Right atrium auricular region (tissue), 2 donors: ENCODE results near the gene DPAGT1. TPM values are rescaled to one million over a fixed set of nuclear protein-coding genes. Genes with fewer than 3 reads are reported as not detected.

Source experiments
- DNase-seq: peaks from one replicate; pipeline ENCODE4 v3.0.0-alpha.2; 2019; ENCODE audit warnings: low spot score
- H3K27ac ChIP-seq, 2 donors: fragments of 200-600 bp; sonication (generic); 1 replicate in 1 of 2; 2 replicates in 1 of 2; pipeline ENCODE4 v1.5.1; 2016 to 2019
- H3K27me3 ChIP-seq, 2 donors: fragments of 200-600 bp; sonication (generic); one replicate each; pipeline versions ENCODE4 v1.5.1 to v1.6.0; 2017 to 2019
- H3K36me3 ChIP-seq: fragments of 200-600 bp; sonication (generic); one replicate; pipeline ENCODE4 v1.5.1; 2016
- H3K4me1 ChIP-seq, 2 donors: fragments of 200-600 bp; sonication (generic); one replicate each; pipeline versions ENCODE4 v1.5.1 to v1.6.0; 2017 to 2019
- H3K4me3 ChIP-seq, 2 donors: fragments of 200-600 bp; sonication (generic); 1 replicate in 1 of 2; 2 replicates in 1 of 2; pipeline ENCODE4 v1.5.1; 2017 to 2019; ENCODE audit warnings: mild to moderate bottlenecking in 1 of 2, moderate library complexity in 1 of 2
- H3K9me3 ChIP-seq, 2 donors: fragments of 200-600 bp; sonication (generic); one replicate each; pipeline ENCODE4 v1.5.1; 2019
- total RNA-seq, 2 donors: library from RNA; depleted of rRNA; stranded (reverse); fragments of >200 nt; gene quantifications; one replicate each; pipeline ENCODE4 v1.1.0, GENCODE V29; 2016
- TF ChIP-seq, protein P1 (sequence below), 2 donors: fragments of 200-600 bp; sonication (generic); IDR thresholded peaks; one replicate each; pipeline ENCODE4 v1.5.1; 2019; ENCODE audit warnings: antibody characterized with exemption in 2 of 2

Gene DPAGT1
- total RNA-seq, 2 donors from 2014 or later, result 15.8 to 18.6 TPM

DNA sequence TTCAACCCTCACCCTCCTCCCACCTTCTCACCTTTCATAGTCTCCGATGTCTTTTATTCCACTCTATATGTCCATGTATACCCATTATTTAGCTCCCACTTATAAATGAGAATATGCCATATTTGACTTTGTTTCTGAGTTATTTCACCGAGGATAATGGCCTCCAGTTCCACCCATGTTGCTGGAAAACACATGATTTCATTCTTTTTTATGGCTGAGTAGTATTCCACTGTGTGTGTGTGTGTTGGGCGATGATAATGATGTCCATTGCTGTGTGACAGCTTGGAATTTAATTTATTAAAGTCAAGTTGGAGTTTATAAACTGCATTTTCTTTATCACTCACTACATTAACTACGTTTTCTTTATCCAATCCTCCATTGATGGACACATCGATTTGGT lies 16.6 kb upstream of the DPAGT1 start:
- Histone ChIP-seq H3K4me1 (peaks cover 0 to 14% of the 10 kb centered on the region in 2 donors), H3K27ac (no peak overlapping the region), H3K36me3 (peaks cover 11% of the 10 kb centered on the region), H3K9me3 (no peaks in the 10 kb centered on the region), H3K27me3 (no peaks in the 10 kb centered on the region), H3K4me3 (no peak overlapping the region)
- no peak for DNase-seq
- TF ChIP-seq, protein P1, sequence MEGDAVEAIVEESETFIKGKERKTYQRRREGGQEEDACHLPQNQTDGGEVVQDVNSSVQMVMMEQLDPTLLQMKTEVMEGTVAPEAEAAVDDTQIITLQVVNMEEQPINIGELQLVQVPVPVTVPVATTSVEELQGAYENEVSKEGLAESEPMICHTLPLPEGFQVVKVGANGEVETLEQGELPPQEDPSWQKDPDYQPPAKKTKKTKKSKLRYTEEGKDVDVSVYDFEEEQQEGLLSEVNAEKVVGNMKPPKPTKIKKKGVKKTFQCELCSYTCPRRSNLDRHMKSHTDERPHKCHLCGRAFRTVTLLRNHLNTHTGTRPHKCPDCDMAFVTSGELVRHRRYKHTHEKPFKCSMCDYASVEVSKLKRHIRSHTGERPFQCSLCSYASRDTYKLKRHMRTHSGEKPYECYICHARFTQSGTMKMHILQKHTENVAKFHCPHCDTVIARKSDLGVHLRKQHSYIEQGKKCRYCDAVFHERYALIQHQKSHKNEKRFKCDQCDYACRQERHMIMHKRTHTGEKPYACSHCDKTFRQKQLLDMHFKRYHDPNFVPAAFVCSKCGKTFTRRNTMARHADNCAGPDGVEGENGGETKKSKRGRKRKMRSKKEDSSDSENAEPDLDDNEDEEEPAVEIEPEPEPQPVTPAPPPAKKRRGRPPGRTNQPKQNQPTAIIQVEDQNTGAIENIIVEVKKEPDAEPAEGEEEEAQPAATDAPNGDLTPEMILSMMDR (IDR thresholded peaks at IDR 0.05), result no peak

DNA sequence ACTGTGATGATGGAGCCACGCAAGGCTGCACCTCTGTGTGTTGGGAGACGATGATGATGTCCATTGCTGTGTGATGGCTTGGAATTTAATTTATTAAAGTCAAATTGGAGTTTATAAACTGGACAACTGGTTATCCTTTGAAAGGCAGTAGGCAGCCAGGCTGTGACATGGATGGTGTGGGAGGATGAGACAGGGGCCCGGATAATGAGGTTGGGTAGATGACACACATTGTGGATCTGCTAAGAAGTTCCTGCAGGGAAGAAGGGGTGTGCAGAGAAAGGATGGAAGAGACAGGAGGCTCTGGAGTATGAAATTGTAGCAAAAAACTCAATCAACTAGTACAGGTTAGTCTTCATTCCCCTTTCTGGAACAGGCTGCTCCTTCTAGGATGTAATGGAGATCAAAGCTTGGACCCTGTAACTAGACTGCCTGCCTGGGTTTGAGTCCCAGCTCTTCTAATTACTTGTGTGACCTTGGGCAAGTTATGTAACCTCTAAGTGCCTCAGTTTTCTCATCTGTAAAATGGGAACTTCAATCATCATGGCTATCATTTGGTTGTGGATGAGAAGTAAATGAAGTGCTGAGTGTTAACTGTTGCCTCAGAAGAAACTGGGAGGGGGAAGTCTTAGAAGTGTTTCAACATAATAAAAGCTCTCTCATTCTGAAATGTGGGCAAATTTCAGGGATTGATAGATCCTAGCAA lies 15.5 kb upstream of the DPAGT1 start:
- H3K27me3 ChIP-seq, result no peaks in the 10 kb centered on the region
- DNase-seq, result no peak
- TF ChIP-seq, protein P1 (IDR thresholded peaks at IDR 0.05), result no peak
- no peak overlapping the region for H3K27ac ChIP-seq
- no peak overlapping the region for H3K4me3 ChIP-seq
- H3K36me3 ChIP-seq, result peaks cover 20% of the 10 kb centered on the region
- H3K4me1 ChIP-seq, result peaks cover 0 to 8% of the 10 kb centered on the region in 2 donors
- H3K9me3 ChIP-seq, result no peaks in the 10 kb centered on the region

DNA sequence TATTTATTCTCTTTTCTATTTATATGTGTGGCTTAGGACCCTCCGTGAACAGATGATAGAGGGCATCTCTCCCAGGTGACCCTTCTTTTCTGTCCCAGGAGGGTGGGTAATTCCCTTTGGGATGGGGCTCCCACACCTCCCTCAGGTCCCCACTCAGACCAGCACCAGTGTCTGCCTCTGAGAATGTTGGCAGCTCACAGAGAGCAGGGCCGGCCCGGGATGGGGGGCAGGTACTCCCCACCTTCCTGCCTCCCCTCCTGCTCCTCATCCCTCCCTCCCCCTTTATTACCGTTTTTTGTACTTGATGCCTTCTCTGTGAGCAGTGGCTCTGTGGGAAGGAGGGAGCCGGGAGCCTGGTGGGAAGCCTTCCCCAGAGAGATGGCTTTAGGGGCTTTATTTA lies 14.9 kb upstream of the DPAGT1 start:
- DNase-seq, result no peak
- peaks cover 25% of the 10 kb centered on the region for H3K36me3 ChIP-seq
- peaks cover 0 to 5% of the 10 kb centered on the region in 2 donors for H3K4me1 ChIP-seq
- no peak overlapping the region for H3K4me3 ChIP-seq
- no peaks in the 10 kb centered on the region for H3K27me3 ChIP-seq
- no peaks in the 10 kb centered on the region for H3K9me3 ChIP-seq
- no peak overlapping the region for H3K27ac ChIP-seq
- TF ChIP-seq, protein P1 (IDR thresholded peaks at IDR 0.05), result no peak

DNA sequence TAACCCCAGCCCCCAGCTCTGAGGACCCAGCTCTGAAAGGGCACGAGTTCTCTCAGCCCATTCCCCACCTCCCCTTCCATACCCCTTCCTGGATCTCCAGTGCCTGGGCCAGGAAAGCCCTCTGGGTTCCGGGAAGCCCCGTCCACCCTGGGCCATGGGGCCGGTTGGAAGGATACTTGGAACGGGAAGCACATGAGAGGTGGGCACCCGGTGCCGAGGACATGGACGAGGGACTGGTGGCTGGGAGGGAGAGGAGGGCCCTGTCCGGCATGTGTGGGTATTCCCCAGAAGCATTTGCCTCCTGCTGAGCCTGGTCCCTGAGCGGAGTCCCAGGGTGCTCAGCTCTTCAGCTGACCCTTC lies 14.6 kb upstream of the DPAGT1 start:
- TF ChIP-seq, protein P1 (IDR thresholded peaks at IDR 0.05), result no peak
- no peaks in the 10 kb centered on the region for H3K27me3 ChIP-seq
- peaks cover 0 to 5% of the 10 kb centered on the region in 2 donors for H3K4me1 ChIP-seq
- no peak overlapping the region for H3K27ac ChIP-seq
- H3K4me3 ChIP-seq, result no peak overlapping the region
- no peaks in the 10 kb centered on the region for H3K9me3 ChIP-seq
- peaks cover 29% of the 10 kb centered on the region for H3K36me3 ChIP-seq
- no peak for DNase-seq

DNA sequence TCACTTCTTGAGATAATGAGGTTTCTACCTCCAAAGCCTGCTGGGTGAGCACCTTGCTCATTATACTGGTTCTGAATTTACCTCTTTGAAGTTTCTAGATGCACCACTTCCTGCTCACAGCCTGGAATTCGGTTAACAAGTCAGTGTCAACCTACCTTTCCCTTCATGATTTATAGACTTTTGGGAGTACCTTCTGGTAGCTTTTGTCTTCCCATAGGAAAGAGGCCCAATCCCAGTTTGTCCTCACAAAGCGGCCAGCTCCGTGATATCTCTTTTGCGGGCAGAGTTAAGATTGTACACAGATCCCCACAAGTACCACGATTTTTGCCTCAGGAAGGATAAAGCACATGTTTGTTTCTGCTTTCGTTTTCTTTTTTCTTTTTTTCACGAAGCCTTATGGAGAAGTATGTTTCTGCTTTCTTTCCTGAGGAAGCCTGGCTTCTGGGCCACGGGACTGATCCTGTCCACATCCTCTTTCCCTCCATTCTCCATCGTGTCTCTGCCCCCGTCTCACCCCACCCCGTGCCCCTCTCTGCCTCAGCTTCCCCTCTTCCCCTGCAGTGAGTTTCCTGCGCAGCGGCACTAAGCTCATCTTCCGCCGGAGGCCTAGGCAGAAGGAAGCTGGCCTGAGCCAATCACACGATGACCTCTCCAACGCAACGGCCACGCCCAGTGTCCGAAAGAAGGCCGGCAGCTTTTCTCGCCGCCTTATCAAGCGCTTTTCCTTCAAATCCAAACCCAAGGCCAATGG lies 14.0 kb upstream of the DPAGT1 start:
- no peaks in the 10 kb centered on the region for H3K27me3 ChIP-seq
- peaks cover 35% of the 10 kb centered on the region for H3K36me3 ChIP-seq
- no peak overlapping the region for H3K27ac ChIP-seq
- TF ChIP-seq, protein P1 (IDR thresholded peaks at IDR 0.05), result no peak
- peaks cover 0 to 2% of the 10 kb centered on the region in 2 donors for H3K4me1 ChIP-seq
- DNase-seq, result peak; percentile 68
- H3K9me3 ChIP-seq, result no peaks in the 10 kb centered on the region
- no peak overlapping the region for H3K4me3 ChIP-seq
